Activated CD4-positive, alpha-beta memory T cell treated with anti-CD3 and anti-CD28 coated beads for 36 hours (primary cell): Measurements from ENCODE around the gene USF2. TPM values are rescaled to one million over a fixed set of nuclear protein-coding genes. Genes with fewer than 3 reads are reported as not detected.

Experiments used
- CTCF ChIA-PET: fragments of 350-600 bp; sonication (Branson Sonifier 250); formaldehyde crosslinking; loops from one replicate; lab custom pipeline; 2021; ENCODE audit warnings: antibody characterized with exemption, inconsistent platforms; lab: Charles Lee
- POLR2A ChIA-PET: fragments of 350-600 bp; sonication (Branson Sonifier 250); formaldehyde crosslinking; loops from one replicate; lab custom pipeline; 2021; ENCODE audit warnings: antibody characterized with exemption; lab: Charles Lee
- DNase-seq: peaks from one replicate; pipeline ENCODE4 v3.0.0-alpha.2; 2020
- H3K27ac Mint-ChIP-seq: one replicate; pipeline ENCODE4 v1.8.0; 2021; ENCODE audit warnings: mixed read lengths
- H3K27me3 Mint-ChIP-seq: one replicate; pipeline ENCODE4 v1.8.0; 2021; ENCODE audit warnings: mixed read lengths
- H3K36me3 Mint-ChIP-seq: one replicate; pipeline ENCODE4 v1.8.0; 2021; ENCODE audit warnings: mixed read lengths
- H3K4me1 Mint-ChIP-seq: one replicate; pipeline ENCODE4 v1.8.0; 2021; ENCODE audit warnings: low read depth, mixed read lengths
- H3K4me3 Mint-ChIP-seq: one replicate; pipeline ENCODE4 v1.8.0; 2021; ENCODE audit warnings: mild to moderate bottlenecking, mixed read lengths
- H3K9me3 Mint-ChIP-seq: one replicate; pipeline ENCODE4 v1.8.0; 2021; ENCODE audit warnings: mixed read lengths
- intact Hi-C: fragments of 100-400 bp; cut with micrococcal nuclease; formaldehyde crosslinking; loops from one replicate; pipeline ENCODE4 v1.15.1; 2023
- total RNA-seq, 2 experiments: library from RNA; stranded (reverse); gene quantifications; one replicate each; pipeline ENCODE4 v1.2.3, GENCODE V29; 2021

Gene USF2
- total RNA-seq, 2 experiments from 2014 or later: 117 to 121 TPM

- no peak overlapping the region for H3K4me3 Mint-ChIP-seq
- CTCF ChIA-PET: interaction anchor here (0.9 kb wide), 1 partner anchor 118 kb away, joined by 3 read pairs; the partner anchor contains the start of gene FXYD7
- intact Hi-C loops: no loop called here
- POLR2A ChIA-PET: no interaction called here
- peaks cover 12% of the 10 kb centered on the region for H3K36me3 Mint-ChIP-seq
- H3K4me1 Mint-ChIP-seq: peaks cover 23% of the 10 kb centered on the region
- H3K27me3 Mint-ChIP-seq: no peaks in the 10 kb centered on the region
- DNase-seq: peak; percentile 8
- peak overlapping the region; percentile 25 for H3K27ac Mint-ChIP-seq
- no peaks in the 10 kb centered on the region for H3K9me3 Mint-ChIP-seq
These were observed 8.0 kb upstream of the USF2 start for GRCh38 chr19:35260694-35261304.

- ChIA-PET POLR2A (no interaction called here), CTCF (no interaction called here)
- Mint-ChIP-seq H3K27ac (peak overlapping the region; percentile 25), H3K4me3 (no peak overlapping the region), H3K4me1 (peaks cover 27% of the 10 kb centered on the region), H3K9me3 (no peaks in the 10 kb centered on the region), H3K36me3 (peaks cover 18% of the 10 kb centered on the region), H3K27me3 (no peaks in the 10 kb centered on the region)
- intact Hi-C loops: no loop called here
- DNase-seq: peak; percentile 6
These were observed 7.2 kb upstream of the USF2 start for GRCh38 chr19:35261356-35262100.

- no peaks in the 10 kb centered on the region for H3K9me3 Mint-ChIP-seq
- peaks cover 23% of the 10 kb centered on the region for H3K4me1 Mint-ChIP-seq
- no peaks in the 10 kb centered on the region for H3K27me3 Mint-ChIP-seq
- intact Hi-C loops: no loop called here
- DNase-seq: peak; percentile 8
- CTCF ChIA-PET: no interaction called here
- H3K27ac Mint-ChIP-seq: no peak overlapping the region
- POLR2A ChIA-PET: no interaction called here
- H3K4me3 Mint-ChIP-seq: no peak overlapping the region
- peaks cover 19% of the 10 kb centered on the region for H3K36me3 Mint-ChIP-seq
These were observed 6.5 kb upstream of the USF2 start for GRCh38 chr19:35262101-35262761.

GRCh38 chr19:35264268-35265125 is 4.3 kb upstream of the USF2 start:
- intact Hi-C loops: loop anchor here (5.0 kb wide), 1 partner anchor 122 kb away; the partner anchor contains the start of gene FXYD7
- Mint-ChIP-seq H3K4me3 (no peak overlapping the region), H3K9me3 (no peaks in the 10 kb centered on the region), H3K4me1 (peaks cover 14% of the 10 kb centered on the region), H3K27ac (peak overlapping the region; percentile 52), H3K36me3 (peaks cover 18% of the 10 kb centered on the region), H3K27me3 (no peaks in the 10 kb centered on the region)
- DNase-seq: no peak
- ChIA-PET POLR2A (interaction anchor here (0.9 to 1.1 kb wide), 2 partner anchors 13 to 110 kb away, joined by 3 read pairs; partner anchors contain the start of gene FXYD5), CTCF (interaction anchor here (0.7 to 1.3 kb wide), 3 partner anchors 123 to 245 kb away, joined by 3 to 7 read pairs (median 3); no protein-coding TSS in a partner anchor)

- intact Hi-C loops: loop anchor here (5.0 kb wide), 1 partner anchor 123 kb away; the partner anchor contains the start of gene FXYD7
These were observed 3.4 kb upstream of the USF2 start for GRCh38 chr19:35265126-35265899.

GRCh38 chr19:35265900-35266519 is 2.8 kb upstream of the USF2 start:
- Mint-ChIP-seq H3K4me3 (peak overlapping the region; percentile 87), H3K9me3 (no peaks in the 10 kb centered on the region), H3K36me3 (peaks cover 23% of the 10 kb centered on the region), H3K27me3 (no peaks in the 10 kb centered on the region), H3K4me1 (peaks cover 22% of the 10 kb centered on the region), H3K27ac (peak overlapping the region; percentile 52)
- POLR2A ChIA-PET: interaction anchor here (0.7 kb wide), 1 partner anchor 54 kb away, joined by 3 read pairs; no protein-coding TSS in a partner anchor
- CTCF ChIA-PET: interaction anchor here (0.8 to 1.6 kb wide), 2 partner anchors 54 to 125 kb away, joined by 3 to 5 read pairs; no protein-coding TSS in a partner anchor
- DNase-seq: no peak
- intact Hi-C loops: loop anchor here (5.0 kb wide), 1 partner anchor 124 kb away; the partner anchor contains the start of gene FXYD7

More at GRCh38 chr19:35265126-35265899, 3.4 kb upstream of the USF2 start:
- POLR2A ChIA-PET: interaction anchor here (1.1 kb wide), 1 partner anchor 111 kb away, joined by 3 read pairs; the partner anchor contains the start of gene FXYD5
- H3K27ac Mint-ChIP-seq: peak overlapping the region; percentile 52
- peaks cover 18% of the 10 kb centered on the region for H3K36me3 Mint-ChIP-seq
- no peak for DNase-seq
- CTCF ChIA-PET: interaction anchor here (1.3 to 1.6 kb wide), 2 partner anchors 124 kb away, joined by 5 to 7 read pairs; no protein-coding TSS in a partner anchor
- H3K9me3 Mint-ChIP-seq: no peaks in the 10 kb centered on the region
- peaks cover 18% of the 10 kb centered on the region for H3K4me1 Mint-ChIP-seq
- H3K4me3 Mint-ChIP-seq: peak overlapping the region; percentile 87
- no peaks in the 10 kb centered on the region for H3K27me3 Mint-ChIP-seq

GRCh38 chr19:35266520-35267352 is 2.0 kb upstream of the USF2 start:
- intact Hi-C loops: loop anchor here (5.0 kb wide), 1 partner anchor 124 kb away; the partner anchor contains the start of gene FXYD7
- peak overlapping the region; percentile 93 for H3K27ac Mint-ChIP-seq
- ChIA-PET CTCF (interaction anchor here (0.8 to 1.6 kb wide), 2 partner anchors 55 to 125 kb away, joined by 3 to 5 read pairs; no protein-coding TSS in a partner anchor), POLR2A (interaction anchor here (0.7 kb wide), 1 partner anchor 55 kb away, joined by 3 read pairs; no protein-coding TSS in a partner anchor)
- DNase-seq: no peak
- H3K27me3 Mint-ChIP-seq: no peaks in the 10 kb centered on the region
- peak overlapping the region; percentile 87 for H3K4me3 Mint-ChIP-seq
- H3K36me3 Mint-ChIP-seq: peaks cover 29% of the 10 kb centered on the region
- peaks cover 23% of the 10 kb centered on the region for H3K4me1 Mint-ChIP-seq
- H3K9me3 Mint-ChIP-seq: no peaks in the 10 kb centered on the region

- H3K9me3 Mint-ChIP-seq: no peaks in the 10 kb centered on the region
- DNase-seq: peak; percentile 51
- CTCF ChIA-PET: no interaction called here
- peak overlapping the region; percentile 93 for H3K27ac Mint-ChIP-seq
- H3K36me3 Mint-ChIP-seq: peaks cover 35% of the 10 kb centered on the region
- H3K4me1 Mint-ChIP-seq: peaks cover 28% of the 10 kb centered on the region
- H3K27me3 Mint-ChIP-seq: no peaks in the 10 kb centered on the region
- intact Hi-C loops: loop anchor here (5.0 kb wide), 1 partner anchor 125 kb away; the partner anchor contains the start of gene FXYD7
- POLR2A ChIA-PET: no interaction called here
- peak overlapping the region; percentile 87 for H3K4me3 Mint-ChIP-seq
These were observed 1.4 kb upstream of the USF2 start for GRCh38 chr19:35267353-35267817.

GRCh38 chr19:35267818-35268535 is 785 bp upstream of the USF2 start:
- peaks cover 36% of the 10 kb centered on the region for H3K36me3 Mint-ChIP-seq
- no peaks in the 10 kb centered on the region for H3K9me3 Mint-ChIP-seq
- H3K27ac Mint-ChIP-seq: peak overlapping the region; percentile 93
- intact Hi-C loops: loop anchor here (2.0 to 5.0 kb wide), 3 partner anchors 53 to 126 kb away; partner anchors contain the start of genes FXYD5 and FXYD7
- peaks cover 28% of the 10 kb centered on the region for H3K4me1 Mint-ChIP-seq
- peak; percentile 77 for DNase-seq
- no peaks in the 10 kb centered on the region for H3K27me3 Mint-ChIP-seq
- CTCF ChIA-PET: interaction anchor here (0.7 kb wide), 1 partner anchor 127 kb away, joined by 3 read pairs; no protein-coding TSS in a partner anchor
- peak overlapping the region; percentile 87 for H3K4me3 Mint-ChIP-seq
- POLR2A ChIA-PET: interaction anchor here (0.6 to 1.2 kb wide), 2 partner anchors 28 to 126 kb away, joined by 3 to 4 read pairs; no protein-coding TSS in a partner anchor
